RWPE1 (cell line): ENCODE measurements around the gene AARS2.
A peak's percentile ranks its signal among the peaks of the same experiment; 100 is the strongest.

Source experiments
- CTCF ChIA-PET: fragments of 350-600 bp; sonication (Branson Sonifier 250); formaldehyde crosslinking; extraction: SDS; loops from one replicate; lab custom pipeline; 2021; lab: Yijun Ruan, JAX
- POLR2A ChIA-PET: fragments of 400-600 bp; formaldehyde crosslinking; extraction: SDS; loops from one replicate; lab custom pipeline; 2020; ENCODE audit warnings: antibody characterized with exemption; ENCODE audit not compliant: low non-redundant PET; lab: Yijun Ruan, JAX
- DNase-seq: peaks from one replicate; pipeline ENCODE4 v3.0.0; 2012; ENCODE audit warnings: low spot score
- H3K27ac ChIP-seq: fragments of 450-650 bp; 2 replicates; pipeline ENCODE4 v1.5.1; 2017
- TF ChIP-seq, protein P1 (sequence below): fragments of 450-650 bp; conservative IDR thresholded peaks from 2 replicates; pipeline ENCODE4 v1.5.1; 2017; ENCODE audit warnings: low read depth, mild to moderate bottlenecking

AARS2 gene

DNA sequence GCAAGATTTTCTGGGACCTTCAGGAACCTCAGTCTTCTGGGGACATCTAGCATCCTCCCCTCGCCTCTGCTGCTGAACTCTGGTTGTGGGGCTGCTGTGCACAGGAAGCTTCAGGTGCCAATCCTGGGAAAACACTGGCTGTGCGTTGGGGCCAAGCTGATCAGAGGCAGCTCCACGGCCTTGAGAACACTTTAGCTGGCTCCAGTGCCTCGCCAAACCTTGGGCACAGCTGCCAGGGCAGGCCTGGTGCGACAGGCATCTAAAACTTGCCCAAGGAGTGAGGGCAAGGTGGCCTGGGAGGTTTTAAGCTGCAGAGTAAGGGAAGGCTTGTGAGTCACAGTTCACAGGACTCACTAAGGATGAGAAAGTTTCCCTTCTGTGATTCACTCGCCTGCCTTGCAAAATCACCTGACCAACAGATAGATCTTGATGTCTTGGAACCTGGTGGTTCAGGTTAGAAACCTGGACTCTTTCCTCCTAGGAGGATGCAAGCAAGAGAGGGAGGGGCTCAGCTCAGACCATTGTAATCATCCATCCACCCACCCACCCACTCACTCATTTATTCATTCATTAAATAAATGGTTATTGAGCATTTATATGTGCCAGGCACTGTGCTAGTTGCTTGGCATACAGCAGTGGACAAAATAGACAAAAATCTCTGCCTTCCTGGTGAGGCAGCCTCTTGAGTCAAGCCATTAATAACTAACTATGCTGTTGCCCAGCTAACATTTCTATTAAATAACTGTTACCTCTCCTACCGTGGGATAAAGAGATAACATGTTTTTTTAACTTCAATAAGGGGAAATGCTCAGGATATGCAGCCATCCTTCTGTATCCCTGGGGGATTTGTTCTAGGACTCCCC lies 26.8 kb upstream of the AARS2 start:
- TF ChIP-seq, protein P1, sequence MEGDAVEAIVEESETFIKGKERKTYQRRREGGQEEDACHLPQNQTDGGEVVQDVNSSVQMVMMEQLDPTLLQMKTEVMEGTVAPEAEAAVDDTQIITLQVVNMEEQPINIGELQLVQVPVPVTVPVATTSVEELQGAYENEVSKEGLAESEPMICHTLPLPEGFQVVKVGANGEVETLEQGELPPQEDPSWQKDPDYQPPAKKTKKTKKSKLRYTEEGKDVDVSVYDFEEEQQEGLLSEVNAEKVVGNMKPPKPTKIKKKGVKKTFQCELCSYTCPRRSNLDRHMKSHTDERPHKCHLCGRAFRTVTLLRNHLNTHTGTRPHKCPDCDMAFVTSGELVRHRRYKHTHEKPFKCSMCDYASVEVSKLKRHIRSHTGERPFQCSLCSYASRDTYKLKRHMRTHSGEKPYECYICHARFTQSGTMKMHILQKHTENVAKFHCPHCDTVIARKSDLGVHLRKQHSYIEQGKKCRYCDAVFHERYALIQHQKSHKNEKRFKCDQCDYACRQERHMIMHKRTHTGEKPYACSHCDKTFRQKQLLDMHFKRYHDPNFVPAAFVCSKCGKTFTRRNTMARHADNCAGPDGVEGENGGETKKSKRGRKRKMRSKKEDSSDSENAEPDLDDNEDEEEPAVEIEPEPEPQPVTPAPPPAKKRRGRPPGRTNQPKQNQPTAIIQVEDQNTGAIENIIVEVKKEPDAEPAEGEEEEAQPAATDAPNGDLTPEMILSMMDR = no peak
- ChIA-PET POLR2A (no interaction called here), CTCF (interaction anchor here (0.7 to 3.2 kb wide), 4 partner anchors 26 to 83 kb away, joined by 3 to 48 read pairs (median 4); partner anchors contain the start of genes NFKBIE, SLC35B2 and TMEM151B)
- H3K27ac ChIP-seq = peak overlapping the region; percentile 39
- peak; percentile 69 for DNase-seq

GRCh38 chr6:44339301-44339700 lies 26.2 kb upstream of the AARS2 start:
- ChIA-PET CTCF (interaction anchor here (1.2 to 3.2 kb wide), 4 partner anchors 41 to 82 kb away, joined by 3 to 48 read pairs (median 6); partner anchors contain the start of genes NFKBIE, SLC35B2 and TMEM151B), POLR2A (no interaction called here)
- DNase-seq = no peak
- peak overlapping the region; percentile 39 for H3K27ac ChIP-seq
- TF ChIP-seq, protein P1 = no peak

GRCh38 chr6:44338228-44339122 lies 25.3 kb upstream of the AARS2 start:
- TF ChIP-seq, protein P1 = peak; percentile 78

DNA sequence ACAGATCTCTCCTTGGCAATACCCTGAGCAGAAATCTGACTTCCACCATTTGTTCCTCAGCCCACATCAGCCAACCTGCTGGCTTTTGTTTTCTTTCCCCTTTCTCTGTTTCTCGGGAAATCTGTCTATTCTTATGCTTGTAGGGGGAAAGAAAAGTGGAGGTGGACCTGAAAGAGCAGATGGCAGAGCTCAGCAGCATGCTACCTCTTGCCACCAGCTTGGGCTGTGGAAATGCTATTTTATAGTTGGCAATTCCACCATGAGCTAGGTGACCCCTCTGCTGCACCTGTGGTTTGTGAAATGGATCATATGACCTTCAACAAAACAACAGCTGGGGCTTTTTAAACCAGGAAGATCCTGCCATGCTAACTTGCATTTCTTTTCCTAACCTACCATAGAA lies 22.5 kb upstream of the AARS2 start:
- CTCF ChIA-PET = interaction anchor here (0.7 kb wide), 1 partner anchor 73 kb away, joined by 3 read pairs; no protein-coding TSS in a partner anchor
- no peak for DNase-seq

More at GRCh38 chr6:44338228-44339122, 25.3 kb upstream of the AARS2 start:
- ChIA-PET POLR2A (no interaction called here), CTCF (interaction anchor here (0.9 to 3.2 kb wide), 8 partner anchors 30 to 242 kb away, joined by 3 to 48 read pairs (median 4); partner anchors contain the start of genes NFKBIE and TMEM151B)
- peak; percentile 52 for DNase-seq
- no peak overlapping the region for H3K27ac ChIP-seq

GRCh38 chr6:44333942-44334341 lies 20.8 kb upstream of the AARS2 start:
- TF ChIP-seq, protein P1 = no peak
- ChIA-PET CTCF (interaction anchor here (1.5 kb wide), 1 partner anchor 21 kb away, joined by 3 read pairs; the partner anchor contains the start of gene AARS2), POLR2A (no interaction called here)

More for the DNA sequence above, 22.5 kb upstream of the AARS2 start:
- TF ChIP-seq, protein P1 = no peak
- no peak overlapping the region for H3K27ac ChIP-seq
- POLR2A ChIA-PET = no interaction called here

More at GRCh38 chr6:44333942-44334341, 20.8 kb upstream of the AARS2 start:
- H3K27ac ChIP-seq = no peak overlapping the region
- DNase-seq = no peak
